ENCODE data around the gene NEURL1B.

NEURL1B gene

GRCh38 chr5:172683645-172684471 lies 42.8 kb downstream of the NEURL1B start:
- no peak overlapping the region for H3K4me3 ChIP-seq (ENCODE audit: low read depth, low read length)
- TF ChIP-seq CTCF (IDR thresholded peaks at IDR 0.05; ENCODE audit: control insufficient read depth, extremely low read depth, insufficient read depth): no peak
- DNase-seq (ENCODE audit: low read depth): no peak

- TF ChIP-seq CTCF (IDR thresholded peaks at IDR 0.05; ENCODE audit: control insufficient read depth, extremely low read depth, insufficient read depth): no peak
- no peak overlapping the region for H3K4me3 ChIP-seq (ENCODE audit: low read depth, low read length)
- no peak for DNase-seq (ENCODE audit: low read depth)
Measured at GRCh38 chr5:172685091-172685490, 44.0 kb downstream of the NEURL1B start.

- DNase-seq (ENCODE audit: low read depth): no peak
- no peak for TF ChIP-seq CTCF (IDR thresholded peaks at IDR 0.05; ENCODE audit: control insufficient read depth, extremely low read depth, insufficient read depth)
- no peak overlapping the region for H3K4me3 ChIP-seq (ENCODE audit: low read depth, low read length)
Measured at GRCh38 chr5:172686111-172686510, 45.0 kb downstream of the NEURL1B start.

GRCh38 chr5:172686539-172687390 lies 45.7 kb downstream of the NEURL1B start:
- no peak overlapping the region for H3K4me3 ChIP-seq (ENCODE audit: low read depth, low read length)
- no peak for DNase-seq (ENCODE audit: low read depth)
- no peak for TF ChIP-seq CTCF (IDR thresholded peaks at IDR 0.05; ENCODE audit: control insufficient read depth, extremely low read depth, insufficient read depth)

GRCh38 chr5:172687940-172688339 lies 46.9 kb downstream of the NEURL1B start:
- no peak for DNase-seq (ENCODE audit: low read depth)
- no peak for TF ChIP-seq CTCF (IDR thresholded peaks at IDR 0.05; ENCODE audit: control insufficient read depth, extremely low read depth, insufficient read depth)

GRCh38 chr5:172688349-172689217 lies 47.5 kb downstream of the NEURL1B start:
- DNase-seq (ENCODE audit: low read depth): peak; percentile 96
- TF ChIP-seq CTCF (IDR thresholded peaks at IDR 0.05; ENCODE audit: control insufficient read depth, extremely low read depth, insufficient read depth): no peak
- H3K4me3 ChIP-seq (ENCODE audit: low read depth, low read length): 0 out of 2 replicates have a peak overlapping the region, but pooled peaks have one; percentile 13

More at GRCh38 chr5:172687940-172688339, 46.9 kb downstream of the NEURL1B start:
- no peak overlapping the region for H3K4me3 ChIP-seq (ENCODE audit: low read depth, low read length)

Measured in LNCaP clone FGC (cell line).